Type B pancreatic cell (in vitro differentiated cells): ENCODE measurements around the gene TRMT11. TPM values are rescaled to one million over a fixed set of nuclear protein-coding genes. Genes with fewer than 3 reads are reported as not detected.
"Not testable (repeated sequence)": the region's sequence is repeated elsewhere in the genome, so short reads cannot be mapped to it uniquely, and the experiment has no call there.

Experiments
- DNase-seq: peaks from one replicate; pipeline ENCODE4 v3.0.0; 2021; ENCODE audit warnings: mixed read lengths; ENCODE audit not compliant: unreplicated experiment; ENCODE audit errors: extremely low spot score
- H3K27ac Mint-ChIP-seq: 2 replicates; pipeline ENCODE4 v1.8.0; 2021; ENCODE audit warnings: mild to moderate bottlenecking, mixed read lengths
- H3K27me3 Mint-ChIP-seq: 2 replicates; pipeline ENCODE4 v1.8.0; 2021; ENCODE audit warnings: mixed read lengths
- H3K36me3 Mint-ChIP-seq: 2 replicates; pipeline ENCODE4 v1.8.0; 2021; ENCODE audit warnings: mixed read lengths
- H3K4me1 Mint-ChIP-seq: one replicate; pipeline ENCODE4 v1.8.0; 2021; ENCODE audit warnings: mixed read lengths; ENCODE audit not compliant: unreplicated experiment
- H3K4me3 Mint-ChIP-seq: 2 replicates; pipeline ENCODE4 v1.8.0; 2021; ENCODE audit warnings: mild to moderate bottlenecking, mixed read lengths
- H3K9me3 Mint-ChIP-seq: 2 replicates; pipeline ENCODE4 v1.8.0; 2021; ENCODE audit warnings: mixed read lengths
- total RNA-seq: library from RNA; stranded (reverse); gene quantifications from 2 replicates; pipeline ENCODE4 v1.2.1, GENCODE V29; 2021; ENCODE audit warnings: low replicate concordance
- TF ChIP-seq, protein P1 (sequence below): fragments of 200-600 bp; sonication (generic); conservative IDR thresholded peaks from 2 replicates; pipeline ENCODE4 v1.5.0; 2021; ENCODE audit warnings: antibody characterized with exemption, mild to moderate bottlenecking

TRMT11 gene
- total RNA-seq, 1 donor from 2014 or later: 22.3 TPM

DNA sequence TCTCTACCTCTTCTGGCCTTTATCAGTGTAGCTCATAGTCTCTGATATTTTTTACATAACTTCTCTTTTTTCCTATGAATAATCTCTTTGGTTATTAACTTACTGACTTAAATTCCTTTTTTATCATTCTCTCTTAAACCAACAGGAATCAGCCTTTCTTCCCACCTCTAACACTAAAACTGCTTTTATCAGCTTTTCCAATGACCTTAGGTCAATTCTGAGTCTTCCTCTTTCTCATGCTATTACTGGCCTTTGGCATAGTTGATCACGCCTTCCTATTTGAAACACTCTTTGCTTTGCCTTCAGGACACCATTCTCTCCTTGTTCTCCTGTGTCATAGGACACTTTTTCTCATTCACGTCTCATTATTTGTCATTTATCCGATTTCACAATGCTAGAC, 37.9 kb upstream of the TRMT11 start:
- Mint-ChIP-seq H3K36me3 (no peaks in the 10 kb centered on the region), H3K27ac (no peak overlapping the region), H3K4me3 (no peak overlapping the region), H3K9me3 (no peaks in the 10 kb centered on the region), H3K27me3 (peaks cover 2% of the 10 kb centered on the region), H3K4me1 (peaks cover 12% of the 10 kb centered on the region)
- TF ChIP-seq, protein P1, sequence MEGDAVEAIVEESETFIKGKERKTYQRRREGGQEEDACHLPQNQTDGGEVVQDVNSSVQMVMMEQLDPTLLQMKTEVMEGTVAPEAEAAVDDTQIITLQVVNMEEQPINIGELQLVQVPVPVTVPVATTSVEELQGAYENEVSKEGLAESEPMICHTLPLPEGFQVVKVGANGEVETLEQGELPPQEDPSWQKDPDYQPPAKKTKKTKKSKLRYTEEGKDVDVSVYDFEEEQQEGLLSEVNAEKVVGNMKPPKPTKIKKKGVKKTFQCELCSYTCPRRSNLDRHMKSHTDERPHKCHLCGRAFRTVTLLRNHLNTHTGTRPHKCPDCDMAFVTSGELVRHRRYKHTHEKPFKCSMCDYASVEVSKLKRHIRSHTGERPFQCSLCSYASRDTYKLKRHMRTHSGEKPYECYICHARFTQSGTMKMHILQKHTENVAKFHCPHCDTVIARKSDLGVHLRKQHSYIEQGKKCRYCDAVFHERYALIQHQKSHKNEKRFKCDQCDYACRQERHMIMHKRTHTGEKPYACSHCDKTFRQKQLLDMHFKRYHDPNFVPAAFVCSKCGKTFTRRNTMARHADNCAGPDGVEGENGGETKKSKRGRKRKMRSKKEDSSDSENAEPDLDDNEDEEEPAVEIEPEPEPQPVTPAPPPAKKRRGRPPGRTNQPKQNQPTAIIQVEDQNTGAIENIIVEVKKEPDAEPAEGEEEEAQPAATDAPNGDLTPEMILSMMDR: no peak
- no peak for DNase-seq

DNA sequence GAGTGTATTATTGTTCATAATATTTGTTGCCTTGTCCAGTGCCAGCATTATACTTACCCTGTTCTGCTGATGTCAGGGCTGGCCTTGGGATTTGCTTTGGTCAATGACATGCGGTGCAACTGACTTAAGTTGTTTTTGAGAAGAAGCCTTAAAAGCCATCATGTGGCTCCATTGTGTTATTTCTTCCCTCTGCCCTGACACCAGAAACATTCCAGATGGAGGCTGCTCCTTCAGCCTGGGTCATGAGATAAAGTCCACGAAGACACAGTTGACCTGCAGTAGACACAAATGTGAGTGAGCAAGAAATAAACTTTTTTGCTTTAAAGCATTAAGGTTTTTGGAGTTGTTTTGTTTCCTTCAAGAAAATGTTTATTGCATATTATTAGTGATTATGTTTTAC, 37.3 kb upstream of the TRMT11 start:
- no peak overlapping the region for H3K4me3 Mint-ChIP-seq
- TF ChIP-seq, protein P1: no peak
- H3K27ac Mint-ChIP-seq: no peak overlapping the region
- H3K4me1 Mint-ChIP-seq: peaks cover 6% of the 10 kb centered on the region
- no peaks in the 10 kb centered on the region for H3K9me3 Mint-ChIP-seq
- H3K36me3 Mint-ChIP-seq: no peaks in the 10 kb centered on the region
- peaks cover 2% of the 10 kb centered on the region for H3K27me3 Mint-ChIP-seq
- no peak for DNase-seq

DNA sequence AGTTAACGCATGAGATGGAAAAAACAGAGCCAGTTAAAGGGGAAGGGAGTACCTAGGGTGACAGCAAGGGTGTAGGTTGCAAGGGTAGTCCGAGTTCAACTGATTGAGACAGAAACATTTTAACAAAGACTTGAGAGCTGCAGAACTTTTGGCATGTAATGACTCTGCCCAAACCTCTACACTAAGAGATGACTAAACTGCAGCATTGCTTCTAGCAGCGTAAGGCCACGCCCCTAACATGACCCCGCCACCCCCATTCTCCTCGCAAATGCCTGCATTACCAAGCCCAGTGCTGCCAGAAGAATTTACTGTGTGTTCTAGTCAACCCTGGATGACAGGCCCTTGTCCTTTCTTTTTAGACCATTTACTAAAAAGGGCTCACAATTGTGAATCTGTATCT, 36.0 kb upstream of the TRMT11 start:
- TF ChIP-seq, protein P1: no peak
- Mint-ChIP-seq H3K9me3 (no peaks in the 10 kb centered on the region), H3K4me3 (no peak overlapping the region), H3K27me3 (peaks cover 2% of the 10 kb centered on the region), H3K27ac (no peak overlapping the region), H3K4me1 (peaks cover 6% of the 10 kb centered on the region), H3K36me3 (no peaks in the 10 kb centered on the region)
- no peak for DNase-seq

DNA sequence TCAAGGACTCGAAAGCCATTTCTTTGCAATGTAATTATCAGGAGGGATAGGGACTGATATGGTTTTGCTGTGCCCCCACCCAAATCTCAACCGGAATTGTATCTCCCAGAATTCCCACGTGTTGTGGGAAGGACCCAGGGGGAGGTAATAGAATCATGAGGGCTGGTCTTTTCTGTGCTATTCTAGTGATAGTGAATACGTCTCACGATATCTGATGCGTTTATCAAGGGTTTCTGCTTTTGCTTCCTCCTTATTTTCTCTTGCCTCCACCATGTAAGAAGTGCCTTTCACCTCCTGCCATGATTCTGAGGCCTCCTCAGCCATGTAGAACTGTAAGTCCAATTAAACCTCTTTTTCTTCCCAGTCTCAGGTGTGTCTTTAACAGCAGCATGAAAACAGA, 35.6 kb upstream of the TRMT11 start:
- H3K36me3 Mint-ChIP-seq, DNase-seq, H3K4me1 Mint-ChIP-seq, H3K27me3 Mint-ChIP-seq, H3K27ac Mint-ChIP-seq, H3K4me3 Mint-ChIP-seq, H3K9me3 Mint-ChIP-seq: not testable (repeated sequence)

DNA sequence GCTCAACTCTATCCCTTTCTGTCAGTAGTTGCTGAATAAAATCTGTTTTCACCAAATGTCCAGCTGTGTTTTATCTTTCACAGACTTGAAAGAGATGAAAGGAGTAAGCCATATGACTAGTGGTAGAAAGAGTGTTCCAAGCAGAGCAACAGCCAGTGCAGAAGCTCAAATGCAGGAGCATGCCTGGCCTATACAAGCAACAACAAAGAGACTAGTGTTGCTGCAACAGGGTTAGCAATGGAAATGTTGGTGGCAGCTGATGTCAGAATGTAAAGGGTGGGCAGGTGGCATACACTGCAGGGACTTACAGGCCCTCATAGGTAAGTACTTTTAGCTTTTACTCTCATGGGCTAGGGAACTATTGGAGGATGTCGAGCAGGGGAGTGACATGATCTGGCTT, 35.0 kb upstream of the TRMT11 start:
- Mint-ChIP-seq H3K4me1 (peaks cover under 1% of the 10 kb centered on the region), H3K27me3 (peaks cover 2% of the 10 kb centered on the region), H3K9me3 (no peaks in the 10 kb centered on the region), H3K27ac (no peak overlapping the region), H3K4me3 (no peak overlapping the region), H3K36me3 (no peaks in the 10 kb centered on the region)
- no peak for DNase-seq
- TF ChIP-seq, protein P1: no peak

DNA sequence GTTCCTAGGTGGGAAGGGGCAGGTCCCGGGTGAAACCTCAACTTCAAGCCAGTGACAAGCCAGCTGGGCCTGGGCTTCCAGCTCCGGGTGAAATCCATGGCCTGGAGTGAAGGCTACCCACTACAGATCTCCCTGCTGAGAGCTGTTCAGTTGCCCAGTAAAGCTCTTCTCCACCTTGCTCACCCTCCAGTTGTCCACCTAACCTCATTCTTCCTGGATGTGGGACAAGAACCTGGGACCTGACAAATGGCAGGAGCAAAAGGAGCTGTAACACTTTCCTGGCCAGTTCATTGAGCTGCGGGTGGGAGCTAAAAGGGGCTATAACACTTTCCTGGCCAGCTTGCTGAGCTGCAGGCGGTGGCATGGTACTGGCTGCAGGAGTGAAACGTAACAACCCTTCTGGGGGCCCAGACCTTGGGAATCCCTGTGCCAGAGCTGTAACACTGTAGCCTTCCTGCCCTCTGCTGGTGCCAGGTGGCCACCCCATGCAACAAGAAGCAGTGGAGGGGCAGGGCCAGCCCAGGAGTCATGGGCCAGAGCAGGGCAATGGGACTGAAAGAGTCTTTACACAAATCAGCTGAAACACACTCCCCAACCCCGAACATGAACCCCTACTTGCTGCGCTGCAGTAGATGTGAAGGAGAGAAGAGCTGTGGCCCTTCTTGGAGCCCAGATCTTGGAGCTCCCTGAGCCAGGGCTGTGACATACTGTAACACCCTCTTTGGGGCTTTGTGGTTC, 33.4 kb upstream of the TRMT11 start:
- no peaks in the 10 kb centered on the region for H3K4me1 Mint-ChIP-seq
- H3K4me3 Mint-ChIP-seq: no peak overlapping the region
- no peak for DNase-seq
- peaks cover 2% of the 10 kb centered on the region for H3K27me3 Mint-ChIP-seq
- no peak overlapping the region for H3K27ac Mint-ChIP-seq
- H3K9me3 Mint-ChIP-seq: no peaks in the 10 kb centered on the region
- H3K36me3 Mint-ChIP-seq: no peaks in the 10 kb centered on the region
- TF ChIP-seq, protein P1: peak; percentile 21
